Heart right ventricle (tissue), 16 donors: Measurements from ENCODE around the gene RAB31. TPM values are rescaled to one million over a fixed set of nuclear protein-coding genes. Genes with fewer than 3 reads are reported as not detected.

Source experiments
- ATAC-seq, 8 donors: fragments of 200-7000 bp; cut with Tn5 transposase; one replicate each; pipeline ENCODE4 v1.9.1; 2020; ENCODE audit warnings: mild to moderate bottlenecking in 8 of 8, moderate library complexity in 8 of 8, moderate number of reproducible peaks in 1 of 8
- DNase-seq, 2 donors: peaks; one replicate each; pipeline ENCODE4 v3.0.0-alpha.2; 2020
- H3K27ac ChIP-seq, 10 donors: fragments of 200-600 bp; sonication (generic) in 2 of 10; one replicate each; pipeline versions ENCODE4 v1.5.0 to v1.8.0; 2020 to 2022; ENCODE audit warnings: mild to moderate bottlenecking in 3 of 10
- H3K27me3 ChIP-seq, 7 donors: fragments of 200-600 bp; one replicate each; pipeline ENCODE4 v1.8.0; 2021 to 2022; ENCODE audit warnings: mild to moderate bottlenecking in 2 of 7
- H3K36me3 ChIP-seq, 9 donors: fragments of 200-600 bp; sonication (generic) in 1 of 9; one replicate each; pipeline versions ENCODE4 v1.5.0 to v1.8.0; 2020 to 2022; ENCODE audit warnings: mild to moderate bottlenecking in 2 of 9
- H3K4me1 ChIP-seq, 9 donors: fragments of 200-600 bp; sonication (generic) in 1 of 9; one replicate each; pipeline versions ENCODE4 v1.5.0 to v1.8.0; 2020 to 2022; ENCODE audit warnings: mild to moderate bottlenecking in 4 of 9
- H3K4me3 ChIP-seq, 10 donors: fragments of 200-600 bp; sonication (generic) in 2 of 10; one replicate each; pipeline versions ENCODE4 v1.5.0 to v1.8.0; 2020 to 2022; ENCODE audit warnings: mild to moderate bottlenecking in 7 of 10, moderate library complexity in 2 of 10
- H3K9me3 ChIP-seq, 11 donors: fragments of 200-600 bp in 10 of 11; sonication (generic) in 2 of 11; one replicate each; pipeline versions ENCODE4 v1.5.0 to v1.8.0; 2013 to 2022; ENCODE audit warnings: mild to moderate bottlenecking in 2 of 11, control low read depth in 1 of 11, moderate library complexity in 1 of 11
- WGBS, 2 donors: extraction: QIAGEN DNeasy Blood & Tissue Kit; methylation state at CpG; one replicate each; pipeline ENCODE4 v1.1.7; 2013; ENCODE audit warnings: inconsistent platforms in 1 of 2; 5-methylcytosine and 5-hydroxymethylcytosine counted together
- intact Hi-C, 10 donors: fragments of 100-400 bp; cut with DNase I; formaldehyde crosslinking; loops; one replicate each; pipeline versions ENCODE4 v1.11.1 to v1.14.2; 2022
- polyA plus RNA-seq, 2 donors: library from polyadenylated mRNA; stranded (reverse); fragments of 200-250 nt; gene quantifications; one replicate each; pipeline ENCODE4 v1.2.3, GENCODE V29; 2013
- total RNA-seq, 10 donors: library from RNA; stranded (reverse); fragmentation: NEBNext Ultra II Directional in 3 of 10; extraction: Animal tissue kit (Norgen Biotek cat#: 25700) in 3 of 10; gene quantifications; one replicate each; pipeline versions ENCODE4 v1.2.1 to v1.2.4, GENCODE V29; 2021 to 2023
- TF ChIP-seq, protein P1 (sequence below), 9 donors: fragments of 200-600 bp; sonication (generic) in 2 of 9; IDR thresholded peaks; one replicate each; pipeline versions ENCODE4 v1.5.0 to v1.8.0; 2021 to 2022; ENCODE audit warnings: antibody characterized with exemption in 9 of 9, mild to moderate bottlenecking in 5 of 9, moderate library complexity in 1 of 9
- donor health status: Arrhythmogenic right ventricular cardiomyopathy.
- donor health status: ischemic (EF 13 %, LVEDD 7.1; RV severe dilation, severe dysfunction).
- donor health status: healthy with polysubstance abuse.
- donor health status: DM: no; HTN: yes; CAD: no.
- donor health status: DM: no; HTN: no; CAD: no.
- donor health status: ischemic (EF 25% LVEDD 6.9; RV normal size, moderate dysfunction).
- donor health status: ischemic (EF 25% LVEDD 5.7; RV mildly dilated, moderate dysfunction).
- donor health status: healthy.
- donor health status: DM: yes; HTN: yes; CAD: no.
- donor health status: Ischemic cardiomyopathy.
- donor health status: ischemic (EF 35%, LVEDD 5.7; RV mildly dilated, moderate dysfunction).
- donor health status: nonischemic (EF 11% LVEDD 7.7; RV severe dilation, severe dysfunction).
- donor health status: DM: yes; HTN: yes; CAD: no.
- donor health status: PGD.
- donor health status: ischemic (EF 29% LVEDD 5.4; RV normal size, mild dysfunction).
- donor health status: nonischemic (EF 23%, LVEDD 6.1; RV moderate dilation, normal function).

Gene RAB31
- total and polyA plus RNA-seq, 12 donors = 4.5 to 47.8 (median 16.6) TPM

GRCh38 chr18:9774150-9774549 lies 66.0 kb downstream of the RAB31 start:
- TF ChIP-seq, protein P1, sequence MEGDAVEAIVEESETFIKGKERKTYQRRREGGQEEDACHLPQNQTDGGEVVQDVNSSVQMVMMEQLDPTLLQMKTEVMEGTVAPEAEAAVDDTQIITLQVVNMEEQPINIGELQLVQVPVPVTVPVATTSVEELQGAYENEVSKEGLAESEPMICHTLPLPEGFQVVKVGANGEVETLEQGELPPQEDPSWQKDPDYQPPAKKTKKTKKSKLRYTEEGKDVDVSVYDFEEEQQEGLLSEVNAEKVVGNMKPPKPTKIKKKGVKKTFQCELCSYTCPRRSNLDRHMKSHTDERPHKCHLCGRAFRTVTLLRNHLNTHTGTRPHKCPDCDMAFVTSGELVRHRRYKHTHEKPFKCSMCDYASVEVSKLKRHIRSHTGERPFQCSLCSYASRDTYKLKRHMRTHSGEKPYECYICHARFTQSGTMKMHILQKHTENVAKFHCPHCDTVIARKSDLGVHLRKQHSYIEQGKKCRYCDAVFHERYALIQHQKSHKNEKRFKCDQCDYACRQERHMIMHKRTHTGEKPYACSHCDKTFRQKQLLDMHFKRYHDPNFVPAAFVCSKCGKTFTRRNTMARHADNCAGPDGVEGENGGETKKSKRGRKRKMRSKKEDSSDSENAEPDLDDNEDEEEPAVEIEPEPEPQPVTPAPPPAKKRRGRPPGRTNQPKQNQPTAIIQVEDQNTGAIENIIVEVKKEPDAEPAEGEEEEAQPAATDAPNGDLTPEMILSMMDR (IDR thresholded peaks at IDR 0.05) = no peak
- no peaks in the 10 kb centered on the region for H3K9me3 ChIP-seq
- no peak for DNase-seq
- ATAC-seq = no peak
- peaks cover 0 to 10% (median 0%) of the 10 kb centered on the region in 9 donors for H3K36me3 ChIP-seq
- peaks cover 0 to 70% (median 8%) of the 10 kb centered on the region in 9 donors for H3K4me1 ChIP-seq
- H3K4me3 ChIP-seq = no peak overlapping the region
- H3K27ac ChIP-seq = peak overlapping the region in 1 of 10 donors; percentile 82
- no peaks in the 10 kb centered on the region for H3K27me3 ChIP-seq
- intact Hi-C loops = loop anchor here in 8 of 10 donors (5.0 to 10.0 kb wide), 8 partner anchors 67 to 199 kb away; partner anchors contain the start of genes RAB31 (in 2 of the 8) and PPP4R1 (in 1 of the 8)
- whole genome bisulfite sequencing, 2 donors = 89 to 95% methylated on average over 5 of the region's 5 CpGs

- Histone ChIP-seq H3K4me3 (no peak overlapping the region), H3K36me3 (peaks cover 0 to 10% (median 0%) of the 10 kb centered on the region in 9 donors), H3K4me1 (peaks cover 0 to 69% (median 8%) of the 10 kb centered on the region in 9 donors), H3K27me3 (no peaks in the 10 kb centered on the region), H3K27ac (peak overlapping the region in 4 of 10 donors; percentile 5 to 82 (median 25)), H3K9me3 (no peaks in the 10 kb centered on the region)
- intact Hi-C loops = loop anchor here in 5 of 10 donors (10.0 kb wide), 3 partner anchors 70 to 200 kb away; partner anchors contain the start of gene RAB31 (in 1 of the 5)
- 66 to 76% methylated on average over 10 of the region's 10 CpGs for WGBS, 2 donors
- ATAC-seq = peak in 6 of 8 donors; percentile 19 to 51 (median 44)
- TF ChIP-seq, protein P1 (IDR thresholded peaks at IDR 0.05) = no peak
- DNase-seq = no peak
Observed at GRCh38 chr18:9775178-9775577, 67.1 kb downstream of the RAB31 start.

- TF ChIP-seq, protein P1 (IDR thresholded peaks at IDR 0.05) = no peak
- 93 to 97% methylated on average over 4 of the region's 4 CpGs for WGBS, 2 donors
Observed at GRCh38 chr18:9779630-9780029, 71.5 kb downstream of the RAB31 start.

GRCh38 chr18:9782073-9782857 lies 74.2 kb downstream of the RAB31 start:
- DNase-seq = no peak
- no peaks in the 10 kb centered on the region for H3K9me3 ChIP-seq
- H3K4me1 ChIP-seq = peaks cover 0 to 34% (median 0%) of the 10 kb centered on the region in 9 donors
- 82 to 87% methylated on average over 11 of the region's 11 CpGs for WGBS, 2 donors
- intact Hi-C loops = no loop called here
- H3K27ac ChIP-seq = peak overlapping the region in 2 of 10 donors; percentile 36 to 57
- H3K4me3 ChIP-seq = no peak overlapping the region
- no peaks in the 10 kb centered on the region for H3K27me3 ChIP-seq
- H3K36me3 ChIP-seq = peaks cover 0 to 17% (median 0%) of the 10 kb centered on the region in 9 donors
- peak in 3 of 8 donors; percentile 17 to 68 (median 63) for ATAC-seq
- TF ChIP-seq, protein P1 (IDR thresholded peaks at IDR 0.05) = no peak

More at GRCh38 chr18:9779630-9780029, 71.5 kb downstream of the RAB31 start:
- Histone ChIP-seq H3K36me3 (peaks cover 0 to 10% (median 0%) of the 10 kb centered on the region in 9 donors), H3K9me3 (no peaks in the 10 kb centered on the region), H3K27me3 (no peaks in the 10 kb centered on the region), H3K4me1 (peaks cover 0 to 42% (median 0%) of the 10 kb centered on the region in 9 donors), H3K4me3 (no peak overlapping the region), H3K27ac (no peak overlapping the region)
- intact Hi-C loops = loop anchor here in 5 of 10 donors (10.0 kb wide), 3 partner anchors 75 to 205 kb away; partner anchors contain the start of gene RAB31 (in 1 of the 5)
- DNase-seq = no peak
- ATAC-seq = no peak
